ENCODE data around the gene SLAMF8.

SLAMF8 gene

GRCh38 chr1:159826441-159827101 lies at the start of gene SLAMF8:
SLAMF8 (plus strand) TSS chr1:159826873; CDS start chr1:159826899, 26 bp downstream.
- DNase-seq = peak; percentile 97

GRCh38 chr1:159778266-159778665 lies 48.4 kb upstream of the SLAMF8 start:
- DNase-seq = no peak

- DNase-seq = no peak
Observed at GRCh38 chr1:159779403-159779851, 47.2 kb upstream of the SLAMF8 start.

GRCh38 chr1:159780583-159781582 lies 45.8 kb upstream of the SLAMF8 start, which contains the start of gene DUSP23:
DUSP23 (plus strand) TSS chr1:159780962; CDS start chr1:159781101, 139 bp downstream.
- DNase-seq = peak; percentile 98

- no peak for DNase-seq
Observed at GRCh38 chr1:159781992-159782391, 44.7 kb upstream of the SLAMF8 start.

- DNase-seq = no peak
Observed at GRCh38 chr1:159783724-159784123, 42.9 kb upstream of the SLAMF8 start.

- DNase-seq = no peak
Observed at GRCh38 chr1:159786465-159786864, 40.2 kb upstream of the SLAMF8 start.

- no peak for DNase-seq
Observed at GRCh38 chr1:159786966-159787365, 39.7 kb upstream of the SLAMF8 start.

- DNase-seq = peak; percentile 27
Observed at GRCh38 chr1:159790237-159790917, 36.3 kb upstream of the SLAMF8 start.

- no peak for DNase-seq
Observed at GRCh38 chr1:159791031-159791430, 35.6 kb upstream of the SLAMF8 start.

- DNase-seq = no peak
Observed at GRCh38 chr1:159791461-159791860, 35.2 kb upstream of the SLAMF8 start.

- no peak for DNase-seq
Observed at GRCh38 chr1:159795534-159795933, 31.1 kb upstream of the SLAMF8 start.

- peak; percentile 80 for DNase-seq
Observed at GRCh38 chr1:159798893-159799292, 27.8 kb upstream of the SLAMF8 start.

- no peak for DNase-seq
Observed at GRCh38 chr1:159799446-159799985, 27.2 kb upstream of the SLAMF8 start.

GRCh38 chr1:159800177-159800930 lies 26.3 kb upstream of the SLAMF8 start:
- DNase-seq = no peak

- peak; percentile 69 for DNase-seq
Observed at GRCh38 chr1:159802111-159802510, 24.6 kb upstream of the SLAMF8 start, which contains the start of gene FCRL6. FCRL6 (plus strand) TSS chr1:159802360; CDS start chr1:159802425, 65 bp downstream.

- no peak for DNase-seq
Observed at GRCh38 chr1:159803956-159804689, 22.6 kb upstream of the SLAMF8 start.

GRCh38 chr1:159804924-159805323 lies 21.7 kb upstream of the SLAMF8 start:
- DNase-seq = no peak

GRCh38 chr1:159815926-159816325 lies 10.7 kb upstream of the SLAMF8 start:
- no peak for DNase-seq

GRCh38 chr1:159817276-159818041 lies 9.2 kb upstream of the SLAMF8 start:
- peak; percentile 48 for DNase-seq

Data from inflammatory macrophage treated with lipopolysaccharide for 4 hours (primary cell).